Esophagus muscularis mucosa (tissue), 4 donors: ENCODE results near the gene HELZ2. TPM values are rescaled to one million over a fixed set of nuclear protein-coding genes. Genes with fewer than 3 reads are reported as not detected.
"Not testable (repeated sequence)": the region's sequence is repeated elsewhere in the genome, so short reads cannot be mapped to it uniquely, and the experiment has no call there.

ENCODE experiments used
- DNase-seq: peaks from one replicate; pipeline ENCODE4 v3.0.0-alpha.2; 2017; ENCODE audit errors: extremely low spot score
- H3K27ac ChIP-seq, 4 donors: fragments of 200-600 bp; sonication (generic); replicated peaks in 1 of 4; 1 replicate in 3 of 4; 2 replicates in 1 of 4; pipeline ENCODE4 v1.5.1; 2016 to 2019; ENCODE audit warnings: mild to moderate bottlenecking in 1 of 4
- H3K27me3 ChIP-seq, 4 donors: fragments of 200-600 bp; sonication (generic); one replicate each; pipeline versions ENCODE4 v1.5.1 to v1.6.0; 2016 to 2019
- H3K36me3 ChIP-seq, 4 donors: fragments of 200-600 bp; sonication (generic); one replicate each; pipeline ENCODE4 v1.5.1; 2016 to 2019
- H3K4me1 ChIP-seq, 4 donors: fragments of 200-600 bp; sonication (generic); one replicate each; pipeline ENCODE4 v1.5.1; 2016 to 2019
- H3K4me3 ChIP-seq, 4 donors: fragments of 200-600 bp; sonication (generic); 1 replicate in 2 of 4; 2 replicates in 2 of 4; pipeline ENCODE4 v1.5.1; 2016 to 2019; ENCODE audit warnings: mild to moderate bottlenecking in 4 of 4, moderate library complexity in 1 of 4
- H3K9me3 ChIP-seq, 4 donors: fragments of 200-600 bp; sonication (generic); 1 replicate in 3 of 4; 2 replicates in 1 of 4; pipeline ENCODE4 v1.5.1; 2016 to 2019
- CTCF ChIP-seq, 3 experiments: fragments of 200-600 bp in 2 of 3; fragments of 450-650 bp in 1 of 3; sonication (generic) in 2 of 3; IDR thresholded peaks; one replicate each; pipeline ENCODE4 v1.5.1; 2017 to 2019; ENCODE audit warnings: antibody characterized with exemption in 3 of 3, mild to moderate bottlenecking in 2 of 3, moderate library complexity in 1 of 3
- EP300 ChIP-seq: sonication (generic); formaldehyde crosslinking; IDR thresholded peaks from one replicate; pipeline ENCODE4 v1.6.1; 2017; ENCODE audit warnings: antibody characterized with exemption
- POLR2A ChIP-seq: fragments of 450-650 bp; IDR thresholded peaks from one replicate; pipeline ENCODE4 v1.6.1; 2017; ENCODE audit warnings: antibody characterized with exemption, moderate library complexity, mild to moderate bottlenecking, low read depth
- POLR2AphosphoS5 ChIP-seq, 2 donors: sonication (generic); formaldehyde crosslinking; IDR thresholded peaks; one replicate each; pipeline ENCODE4 v1.6.1; 2017; ENCODE audit warnings: antibody characterized with exemption in 2 of 2
- WGBS: methylation state at CpG from one replicate; pipeline ENCODE4 v1.1.5; 2018; 5-methylcytosine and 5-hydroxymethylcytosine counted together
- intact Hi-C: fragments of 100-400 bp; cut with DNase I; formaldehyde crosslinking; loops from one replicate; pipeline ENCODE4 v1.15.1; 2023
- total RNA-seq, 4 donors: library from RNA; depleted of rRNA; stranded (reverse); fragments of >200 nt; gene quantifications; one replicate each; pipeline versions ENCODE4 v1.1.0 to v1.2.1, GENCODE V29; 2016

The HELZ2 gene
- total RNA-seq, 4 donors from 2014 or later, result 19.5 to 36.9 (median 30.3) TPM

GRCh38 chr20:63610581-63611435 lies 36.8 kb upstream of the HELZ2 start:
- intact Hi-C loops, result no loop called here
- H3K9me3 ChIP-seq, result no peaks in the 10 kb centered on the region
- no peak for TF ChIP-seq POLR2AphosphoS5 (IDR thresholded peaks at IDR 0.05)
- no peak for TF ChIP-seq EP300
- no peak for TF ChIP-seq POLR2A
- TF ChIP-seq CTCF (IDR thresholded peaks at IDR 0.05), result no peak
- H3K4me3 ChIP-seq, result no peak overlapping the region
- no peaks in the 10 kb centered on the region for H3K4me1 ChIP-seq
- no peak overlapping the region for H3K27ac ChIP-seq
- peaks cover 0 to 21% (median 12%) of the 10 kb centered on the region in 4 donors for H3K36me3 ChIP-seq
- no peaks in the 10 kb centered on the region for H3K27me3 ChIP-seq
- WGBS, result 86% methylated on average over 15 of the region's 17 CpGs
- no peak for DNase-seq

GRCh38 chr20:63606686-63607085 lies 32.6 kb upstream of the HELZ2 start:
- no peaks in the 10 kb centered on the region for H3K4me1 ChIP-seq
- H3K36me3 ChIP-seq, result peaks cover 17 to 31% (median 25%) of the 10 kb centered on the region in 4 donors
- intact Hi-C loops, result no loop called here
- H3K27ac ChIP-seq, result no peak overlapping the region
- no peaks in the 10 kb centered on the region for H3K27me3 ChIP-seq
- DNase-seq, result no peak
- no peak overlapping the region for H3K4me3 ChIP-seq
- TF ChIP-seq EP300 (no peak), POLR2AphosphoS5 (IDR thresholded peaks at IDR 0.05) (no peak), CTCF (IDR thresholded peaks at IDR 0.05) (no peak), POLR2A (no peak)
- no peaks in the 10 kb centered on the region for H3K9me3 ChIP-seq
- 83% methylated on average over 9 of the region's 9 CpGs for WGBS

GRCh38 chr20:63602321-63602720 lies 28.3 kb upstream of the HELZ2 start:
- H3K9me3 ChIP-seq, result no peaks in the 10 kb centered on the region
- DNase-seq, result no peak
- WGBS, result 72% methylated on average over 2 of the region's 3 CpGs
- no peak for TF ChIP-seq POLR2AphosphoS5 (IDR thresholded peaks at IDR 0.05)
- peaks cover 23 to 74% (median 66%) of the 10 kb centered on the region in 4 donors for H3K36me3 ChIP-seq
- H3K4me3 ChIP-seq, result no peak overlapping the region
- H3K27me3 ChIP-seq, result no peaks in the 10 kb centered on the region
- no peak overlapping the region for H3K27ac ChIP-seq
- intact Hi-C loops, result no loop called here
- no peaks in the 10 kb centered on the region for H3K4me1 ChIP-seq

- H3K36me3 ChIP-seq, result peaks cover 23 to 76% (median 71%) of the 10 kb centered on the region in 4 donors
- 83% methylated on average over 7 of the region's 8 CpGs for WGBS
These were observed 27.6 kb upstream of the HELZ2 start for GRCh38 chr20:63601679-63602078.

GRCh38 chr20:63599396-63600050 lies 25.5 kb upstream of the HELZ2 start:
- Histone ChIP-seq H3K4me1 (peaks cover 0 to 2% (median 0%) of the 10 kb centered on the region in 4 donors), H3K9me3 (no peaks in the 10 kb centered on the region), H3K36me3 (peaks cover 22 to 93% (median 89%) of the 10 kb centered on the region in 4 donors), H3K4me3 (no peak overlapping the region), H3K27me3 (no peaks in the 10 kb centered on the region), H3K27ac (no peak overlapping the region)
- DNase-seq, result no peak
- TF ChIP-seq POLR2A (no peak), CTCF (IDR thresholded peaks at IDR 0.05) (no peak), EP300 (no peak), POLR2AphosphoS5 (IDR thresholded peaks at IDR 0.05) (no peak)
- WGBS, result 93% methylated on average over 27 of the region's 27 CpGs
- intact Hi-C loops, result no loop called here

More at GRCh38 chr20:63601679-63602078, 27.6 kb upstream of the HELZ2 start:
- H3K27ac ChIP-seq, H3K27me3 ChIP-seq, H3K4me1 ChIP-seq, H3K4me3 ChIP-seq, DNase-seq, H3K9me3 ChIP-seq, intact Hi-C loops: not testable (repeated sequence)
